Immature natural killer cell (primary cell): ENCODE data around the gene SCAMP2. TPM values are rescaled to one million over a fixed set of nuclear protein-coding genes. Genes with fewer than 3 reads are reported as not detected.
A peak's percentile ranks its signal among the peaks of the same experiment; 100 is the strongest.
"Not testable (repeated sequence)": the region's sequence is repeated elsewhere in the genome, so short reads cannot be mapped to it uniquely, and the experiment has no call there.

ENCODE experiments used
- DNase-seq, 3 donors: peaks; one replicate each; pipeline ENCODE4 v3.0.0; 2022; ENCODE audit warnings: mixed read lengths in 1 of 3
- H3K27ac Mint-ChIP-seq, 6 donors: one replicate each; pipeline ENCODE4 v1.8.0; 2020; ENCODE audit warnings: mixed read lengths in 6 of 6, mild to moderate bottlenecking in 5 of 6, inconsistent platforms in 4 of 6, moderate library complexity in 3 of 6
- H3K27me3 Mint-ChIP-seq, 3 donors: one replicate each; pipeline ENCODE4 v1.8.0; 2020 to 2021; ENCODE audit warnings: low read depth in 3 of 3, mild to moderate bottlenecking in 3 of 3, mixed read lengths in 3 of 3, moderate library complexity in 3 of 3, inconsistent platforms in 1 of 3
- H3K36me3 Mint-ChIP-seq, 3 donors: one replicate each; pipeline ENCODE4 v1.8.0; 2020; ENCODE audit warnings: mixed read lengths in 3 of 3, inconsistent platforms in 2 of 3, mild to moderate bottlenecking in 2 of 3
- H3K4me1 Mint-ChIP-seq, 2 donors: one replicate each; pipeline ENCODE4 v1.8.0; 2020; ENCODE audit warnings: inconsistent platforms in 2 of 2, mild to moderate bottlenecking in 2 of 2, mixed read lengths in 2 of 2, moderate library complexity in 1 of 2
- H3K4me3 Mint-ChIP-seq, 5 donors: one replicate each; pipeline ENCODE4 v1.8.0; 2020; ENCODE audit warnings: mild to moderate bottlenecking in 5 of 5, mixed read lengths in 5 of 5, inconsistent platforms in 3 of 5, moderate library complexity in 3 of 5
- H3K9me3 Mint-ChIP-seq, 6 donors: one replicate each; pipeline ENCODE4 v1.8.0; 2020; ENCODE audit warnings: mild to moderate bottlenecking in 6 of 6, mixed read lengths in 6 of 6, inconsistent platforms in 4 of 6, moderate library complexity in 3 of 6
- polyA plus RNA-seq, 3 donors: library from polyadenylated mRNA; unstranded; fragments of 300-500 nt; fragmentation: Illumina TruSeq; gene quantifications; one replicate each; pipeline ENCODE4 v1.2.3, GENCODE V29; 2021

Gene SCAMP2, protein sequence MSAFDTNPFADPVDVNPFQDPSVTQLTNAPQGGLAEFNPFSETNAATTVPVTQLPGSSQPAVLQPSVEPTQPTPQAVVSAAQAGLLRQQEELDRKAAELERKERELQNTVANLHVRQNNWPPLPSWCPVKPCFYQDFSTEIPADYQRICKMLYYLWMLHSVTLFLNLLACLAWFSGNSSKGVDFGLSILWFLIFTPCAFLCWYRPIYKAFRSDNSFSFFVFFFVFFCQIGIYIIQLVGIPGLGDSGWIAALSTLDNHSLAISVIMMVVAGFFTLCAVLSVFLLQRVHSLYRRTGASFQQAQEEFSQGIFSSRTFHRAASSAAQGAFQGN
- 100 to 1,000 TPM; 115 to 181 (median 141) TPM for polyA plus RNA-seq

DNA sequence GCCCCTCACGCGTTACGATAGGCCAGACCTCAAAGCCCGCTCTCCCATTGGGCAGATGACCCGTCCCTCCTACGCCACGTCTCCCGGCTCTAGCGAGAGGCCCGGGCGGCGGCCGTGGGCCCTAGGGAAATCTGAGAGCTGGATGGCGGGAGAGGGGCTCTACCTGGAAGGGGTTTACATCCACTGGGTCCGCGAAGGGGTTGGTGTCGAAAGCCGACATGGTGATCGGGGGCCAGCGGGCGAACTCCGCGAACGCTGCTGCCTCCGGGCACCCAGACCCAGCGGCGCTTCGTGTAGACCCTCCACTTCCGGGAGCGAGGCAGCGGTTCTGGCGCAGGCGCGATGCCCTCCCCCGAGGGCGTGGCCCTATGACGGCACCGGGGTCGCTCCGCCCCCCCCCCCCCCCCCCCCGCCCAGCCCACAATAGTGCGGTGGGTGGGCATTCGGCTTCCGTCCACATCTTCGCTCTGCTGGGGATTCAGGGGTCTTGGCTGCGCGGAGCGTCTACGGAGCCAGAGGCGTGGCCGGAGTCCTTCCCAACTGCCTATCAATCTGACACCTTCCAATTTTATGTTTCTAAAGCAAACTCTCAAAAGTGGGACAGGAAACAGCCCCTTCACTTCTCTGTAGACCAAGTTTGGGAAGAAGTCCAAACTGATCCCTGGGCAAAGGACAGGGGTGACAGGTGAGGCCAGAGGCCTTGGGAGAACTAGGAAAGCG is at the start of gene SCAMP2:
Gene SCAMP2 (minus strand): TSS at position 330 of the 720 bp plus-strand sequence. CDS start 110 bp downstream, at position 220.
- Mint-ChIP-seq H3K9me3 (no peaks in the 10 kb centered on the region), H3K36me3 (peaks cover 0 to 5% (median 4%) of the 10 kb centered on the region in 3 donors), H3K27ac (peak within 1 kb of the TSS; percentile 94 to 98 (median 96)), H3K4me1 (peaks cover 48 to 54% of the 10 kb centered on the region in 2 donors), H3K27me3 (peaks cover 1 to 12% (median 9%) of the 10 kb centered on the region in 3 donors), H3K4me3 (peak within 1 kb of the TSS; percentile 93 to 100 (median 99))
- peak; percentile 94 to 95 (median 95) for DNase-seq

DNA sequence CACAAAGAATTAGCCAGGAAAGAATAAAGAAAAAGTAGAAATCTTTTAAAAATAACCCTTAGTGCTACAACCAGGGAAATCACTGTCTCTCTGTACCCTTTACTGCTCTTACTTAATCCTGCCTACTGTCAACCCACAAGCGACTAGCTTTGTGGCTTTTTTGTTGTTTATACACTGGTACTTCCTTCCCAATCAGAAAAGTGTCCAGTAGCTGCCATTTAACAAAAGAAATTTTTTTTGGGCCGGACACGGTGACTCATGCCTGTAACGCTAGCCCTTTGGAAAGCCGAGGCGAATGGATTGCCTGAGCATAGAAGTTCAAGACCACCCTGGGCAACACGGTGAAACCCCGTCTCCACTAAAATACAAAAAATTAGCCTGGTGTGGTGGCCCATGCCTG is 47.3 kb upstream of the SCAMP2 start:
- no peak for DNase-seq
- peaks cover 0 to under 1% (median 0%) of the 10 kb centered on the region in 3 donors for H3K27me3 Mint-ChIP-seq
- no peaks in the 10 kb centered on the region for H3K9me3 Mint-ChIP-seq
- no peak overlapping the region for H3K4me3 Mint-ChIP-seq
- H3K4me1 Mint-ChIP-seq = peaks cover 11 to 12% of the 10 kb centered on the region in 2 donors
- H3K36me3 Mint-ChIP-seq = peaks cover 6 to 39% (median 23%) of the 10 kb centered on the region in 3 donors
- H3K27ac Mint-ChIP-seq = peak overlapping the region in 1 of 6 donors; percentile 34

DNA sequence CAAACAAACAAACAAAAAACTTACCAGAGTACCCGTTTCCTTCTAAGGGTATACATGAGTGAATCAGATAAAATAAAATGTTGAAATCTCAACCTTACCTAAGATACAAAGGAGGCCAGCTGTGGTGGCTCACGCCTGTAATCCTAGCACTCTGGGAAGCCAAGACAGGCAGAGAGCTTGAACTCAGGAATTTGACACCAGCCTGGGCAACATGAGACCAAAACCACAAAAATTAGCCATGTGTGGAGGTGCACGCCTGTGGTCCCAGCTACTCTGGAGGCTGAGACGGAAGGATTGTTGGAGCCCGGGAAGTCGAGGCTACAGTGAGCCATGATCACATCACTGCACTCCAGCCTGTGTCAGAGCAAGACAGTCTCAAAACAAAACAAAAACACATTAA is 44.5 kb upstream of the SCAMP2 start:
- Mint-ChIP-seq H3K4me3 (no peak overlapping the region), H3K9me3 (no peaks in the 10 kb centered on the region), H3K4me1 (peaks cover 11 to 12% of the 10 kb centered on the region in 2 donors), H3K27ac (no peak overlapping the region), H3K27me3 (peaks cover 0 to 2% (median 0%) of the 10 kb centered on the region in 3 donors), H3K36me3 (peaks cover 6 to 33% (median 26%) of the 10 kb centered on the region in 3 donors)
- no peak for DNase-seq

DNA sequence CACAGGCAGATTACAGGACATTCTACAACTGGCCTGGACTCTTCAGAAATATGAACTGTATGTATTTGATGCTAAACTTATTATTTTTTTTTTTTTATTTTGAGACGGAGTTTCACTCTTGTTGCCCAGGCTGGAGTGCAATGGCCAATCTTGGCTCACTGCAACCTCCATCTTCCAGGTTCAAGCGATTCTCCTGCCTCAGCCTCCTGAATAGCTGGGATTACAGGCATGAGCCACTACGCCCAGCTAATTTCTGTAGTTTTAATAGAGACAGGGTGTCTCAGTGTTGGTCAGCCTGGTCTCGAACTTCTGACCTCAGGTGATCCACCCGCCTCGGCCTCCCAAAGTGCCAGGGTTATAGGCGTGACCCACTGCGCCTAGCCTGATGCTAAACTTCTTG is 40.6 kb upstream of the SCAMP2 start:
- H3K36me3 Mint-ChIP-seq = peaks cover 3 to 16% (median 11%) of the 10 kb centered on the region in 3 donors
- not testable (repeated sequence) for H3K27me3 Mint-ChIP-seq, H3K9me3 Mint-ChIP-seq, DNase-seq, H3K4me1 Mint-ChIP-seq, H3K4me3 Mint-ChIP-seq, H3K27ac Mint-ChIP-seq

DNA sequence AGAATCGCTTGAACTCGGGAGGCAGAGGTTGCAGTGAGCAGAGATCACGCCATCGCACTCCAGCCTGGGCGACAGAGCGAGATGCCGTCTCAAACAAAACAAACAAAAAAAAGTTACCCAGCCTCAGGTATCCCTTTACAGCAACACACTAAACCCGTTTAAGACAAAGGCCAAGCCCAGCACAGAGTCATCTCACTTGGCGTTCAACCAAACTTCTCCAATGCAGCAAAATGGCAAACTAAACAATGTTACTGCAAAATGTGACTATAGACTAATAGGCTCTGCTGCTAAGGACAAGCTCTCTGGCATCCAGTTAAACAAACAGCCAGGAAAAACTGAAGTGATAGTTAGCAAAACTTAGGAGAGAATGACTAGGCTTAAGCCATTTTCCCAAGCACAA is 39.9 kb upstream of the SCAMP2 start:
- H3K9me3 Mint-ChIP-seq = no peaks in the 10 kb centered on the region
- DNase-seq = no peak
- H3K4me3 Mint-ChIP-seq = no peak overlapping the region
- no peak overlapping the region for H3K27ac Mint-ChIP-seq
- H3K4me1 Mint-ChIP-seq = no peaks in the 10 kb centered on the region
- H3K27me3 Mint-ChIP-seq = peaks cover 0 to 2% (median 2%) of the 10 kb centered on the region in 3 donors
- H3K36me3 Mint-ChIP-seq = peaks cover 0 to 11% (median 6%) of the 10 kb centered on the region in 3 donors

DNA sequence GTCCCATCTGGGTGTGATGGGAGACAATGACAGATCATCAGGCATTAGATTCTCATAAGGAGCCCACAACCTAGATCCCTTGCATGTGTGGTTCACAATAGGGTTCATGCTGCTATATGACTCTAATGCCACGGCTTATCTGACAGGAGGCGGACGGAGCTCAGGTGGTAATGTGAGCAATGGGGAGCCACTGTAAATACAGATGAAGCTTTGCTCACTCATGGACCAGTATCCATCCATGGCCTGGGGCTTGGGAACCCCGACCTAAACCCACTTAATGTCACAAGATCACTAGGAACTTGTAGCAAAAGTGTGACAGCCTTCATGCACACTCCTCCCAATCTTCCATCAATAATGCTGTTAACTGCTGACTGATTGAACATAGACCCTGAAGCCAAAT is 35.5 kb upstream of the SCAMP2 start:
- Mint-ChIP-seq H3K4me3 (peak overlapping the region in 1 of 5 donors; percentile 18), H3K27me3 (peaks cover 0 to 6% (median 0%) of the 10 kb centered on the region in 3 donors), H3K4me1 (peaks cover 29 to 38% of the 10 kb centered on the region in 2 donors), H3K27ac (peak overlapping the region in 1 of 6 donors; percentile 22), H3K9me3 (no peaks in the 10 kb centered on the region), H3K36me3 (peaks cover 3 to 7% (median 4%) of the 10 kb centered on the region in 3 donors)
- no peak for DNase-seq

DNA sequence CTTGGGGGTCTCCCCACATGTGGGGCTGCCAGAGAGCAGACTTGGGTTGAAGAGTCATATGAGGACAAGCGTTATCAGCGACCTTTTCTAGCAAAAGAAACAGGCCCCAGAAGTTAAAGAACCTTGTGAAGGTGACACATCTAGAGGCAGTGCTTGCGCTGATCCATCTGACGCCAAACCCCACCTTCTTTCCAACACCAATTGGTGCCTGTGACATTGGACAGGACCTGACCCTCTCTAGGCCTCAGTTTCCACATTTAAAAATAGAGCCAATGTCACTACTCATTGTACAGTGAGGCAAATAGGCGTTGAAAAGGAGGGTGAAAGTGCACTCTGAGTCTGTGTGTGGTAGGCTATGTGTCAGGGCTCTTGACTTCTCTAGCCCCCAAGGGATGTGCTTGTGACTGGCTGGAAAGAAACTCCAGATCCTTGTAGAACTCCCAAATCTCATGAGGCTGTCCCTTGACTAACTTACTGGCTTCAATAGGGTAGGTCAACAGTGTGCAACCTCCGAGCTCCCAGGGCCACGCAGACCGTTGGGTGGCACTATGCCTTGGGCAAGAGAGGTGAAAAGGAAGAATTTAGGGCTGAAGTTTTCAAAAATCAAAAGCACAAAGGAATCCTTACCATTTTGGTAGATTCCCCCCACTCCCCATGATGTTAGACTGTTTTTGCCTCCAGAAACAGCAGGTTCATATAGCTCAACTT is 34.2 kb upstream of the SCAMP2 start:
- Mint-ChIP-seq H3K27me3 (peaks cover 0 to 6% (median 0%) of the 10 kb centered on the region in 3 donors), H3K9me3 (no peaks in the 10 kb centered on the region), H3K4me1 (peaks cover 29 to 40% of the 10 kb centered on the region in 2 donors), H3K36me3 (peaks cover 4 to 7% (median 7%) of the 10 kb centered on the region in 3 donors), H3K27ac (peak overlapping the region; percentile 87 to 99 (median 98)), H3K4me3 (peak overlapping the region; percentile 93 to 100 (median 96))
- no peak for DNase-seq

DNA sequence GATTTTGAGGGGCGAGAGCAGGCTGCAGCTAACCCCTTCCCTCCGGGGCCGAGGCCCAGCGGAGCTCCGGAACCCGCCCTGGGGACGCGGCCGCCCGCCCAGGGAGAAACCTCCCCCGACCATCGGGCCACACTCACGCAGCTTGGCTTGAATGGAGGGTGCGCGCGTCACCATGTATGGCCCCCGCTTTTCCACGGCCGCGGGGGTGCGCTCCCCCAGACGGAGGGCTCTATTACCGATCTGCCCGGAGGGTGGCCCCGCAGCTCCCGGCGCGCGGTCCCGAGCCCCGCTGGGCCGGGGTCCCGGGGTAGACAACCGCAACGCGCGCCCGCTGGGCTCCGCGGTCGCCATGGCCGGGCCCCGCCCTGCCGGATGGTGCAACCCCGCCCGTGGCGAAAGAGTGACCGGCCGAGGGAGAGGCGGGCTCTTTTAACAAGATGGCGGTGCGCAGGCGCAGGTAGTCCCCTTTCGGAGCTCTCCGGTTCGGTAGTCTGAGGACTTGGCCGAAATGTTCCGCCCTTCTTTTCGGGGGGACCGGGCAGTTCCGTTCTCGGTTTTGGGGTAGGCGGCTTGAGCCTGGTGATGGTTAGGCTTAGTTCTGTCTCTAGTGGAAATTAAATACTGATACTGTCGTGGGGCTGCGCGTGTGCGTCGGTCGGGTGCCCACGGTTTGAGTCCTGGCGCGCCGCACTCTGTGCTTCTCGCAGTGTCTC is 33.4 kb upstream of the SCAMP2 start, which contains the start of gene FAM219B:
Gene FAM219B (minus strand): TSS at position 402 of the 713 bp plus-strand sequence. CDS start 51 bp downstream, at position 351.
- Mint-ChIP-seq H3K27ac (peak within 1 kb of the TSS; percentile 87 to 99 (median 98)), H3K27me3 (peaks cover 0 to 5% (median 0%) of the 10 kb centered on the region in 3 donors), H3K4me1 (peaks cover 30 to 47% of the 10 kb centered on the region in 2 donors), H3K9me3 (no peaks in the 10 kb centered on the region), H3K36me3 (peaks cover 4 to 11% (median 8%) of the 10 kb centered on the region in 3 donors), H3K4me3 (peak within 1 kb of the TSS; percentile 93 to 100 (median 96))
- peak; percentile 80 to 82 (median 82) for DNase-seq

DNA sequence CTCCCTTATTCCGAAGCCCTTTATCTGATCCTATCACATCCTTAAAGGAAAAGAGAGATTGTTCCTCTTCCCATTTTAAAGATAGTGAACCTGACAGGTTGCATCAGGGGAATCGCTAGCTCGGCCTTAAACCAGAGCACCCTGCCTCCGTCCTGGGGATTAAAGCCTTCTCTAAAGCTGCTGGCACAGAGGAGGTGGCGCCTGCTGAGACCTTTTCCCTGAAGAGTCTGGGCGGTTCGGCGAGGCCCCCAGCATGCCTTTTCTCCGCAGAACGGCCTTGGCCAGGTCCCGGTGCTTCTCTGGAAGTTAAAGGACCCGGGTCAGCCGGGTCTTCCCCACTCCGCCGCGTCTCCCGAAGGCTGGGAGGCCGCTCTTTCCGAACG is 32.9 kb upstream of the SCAMP2 start:
- H3K4me3 Mint-ChIP-seq = peak overlapping the region; percentile 93 to 100 (median 96)
- H3K27me3 Mint-ChIP-seq = peaks cover 0 to 4% (median 0%) of the 10 kb centered on the region in 3 donors
- H3K4me1 Mint-ChIP-seq = peaks cover 31 to 51% of the 10 kb centered on the region in 2 donors
- peak overlapping the region; percentile 45 to 88 (median 84) for H3K27ac Mint-ChIP-seq
- peaks cover 4 to 11% (median 8%) of the 10 kb centered on the region in 3 donors for H3K36me3 Mint-ChIP-seq
- H3K9me3 Mint-ChIP-seq = no peaks in the 10 kb centered on the region
- no peak for DNase-seq

DNA sequence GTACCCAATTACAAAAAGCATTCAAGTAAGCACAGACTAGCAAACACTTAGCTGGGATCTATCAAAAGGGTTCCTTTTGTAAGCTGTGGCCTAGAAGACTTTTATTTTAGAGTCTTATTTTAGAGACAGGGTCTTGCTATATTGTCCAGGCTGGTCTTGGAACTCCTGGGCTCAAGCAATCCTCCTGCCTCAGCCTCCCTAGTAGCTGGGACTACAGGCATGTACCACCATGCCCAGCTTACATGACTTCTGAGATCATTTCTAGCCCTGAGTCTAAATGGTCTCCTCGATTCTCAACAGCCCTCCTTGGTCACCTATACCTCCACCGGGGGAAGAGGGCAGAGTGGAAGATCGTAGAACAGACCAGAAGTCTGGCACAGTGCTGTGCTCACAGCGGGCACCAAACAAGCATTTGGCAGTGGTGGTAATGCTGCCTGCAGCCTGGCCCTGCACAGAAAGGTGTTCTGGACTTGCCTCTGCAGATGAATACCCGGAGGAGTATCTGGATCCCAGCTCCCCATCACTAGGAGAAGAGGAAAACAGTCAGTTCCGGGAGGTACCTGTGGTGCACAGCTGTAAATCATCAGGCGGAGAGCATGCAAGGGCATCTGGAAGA is 31.1 kb upstream of the SCAMP2 start:
- no peak for DNase-seq
- Mint-ChIP-seq H3K27me3 (peaks cover 0 to 4% (median 0%) of the 10 kb centered on the region in 3 donors), H3K27ac (peak overlapping the region in 3 of 6 donors; percentile 3 to 78 (median 71)), H3K4me3 (peak overlapping the region in 4 of 5 donors; percentile 16 to 99 (median 78)), H3K36me3 (peaks cover 8 to 18% (median 9%) of the 10 kb centered on the region in 3 donors), H3K9me3 (no peaks in the 10 kb centered on the region), H3K4me1 (peaks cover 31 to 51% of the 10 kb centered on the region in 2 donors)

DNA sequence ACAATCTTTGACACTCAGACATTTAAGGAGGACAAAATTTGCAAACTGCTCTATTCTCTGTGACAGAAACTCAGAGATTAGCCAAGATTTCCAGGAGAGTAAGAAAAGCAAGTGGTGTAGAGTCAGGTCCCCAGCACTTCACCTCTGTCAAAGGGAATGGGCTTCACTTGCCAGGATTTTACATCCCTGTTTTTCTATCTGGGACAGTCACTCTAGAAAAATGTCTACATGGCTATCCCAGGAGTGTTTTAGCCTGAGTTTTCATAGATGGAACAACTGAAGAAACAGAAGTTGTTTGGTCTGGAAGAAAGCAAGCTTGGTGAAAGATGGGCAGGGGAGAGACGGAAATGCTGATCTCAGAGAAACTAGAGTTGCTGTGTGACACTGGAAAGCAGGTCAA is 30.5 kb upstream of the SCAMP2 start:
- Mint-ChIP-seq H3K4me1 (peaks cover 31 to 51% of the 10 kb centered on the region in 2 donors), H3K9me3 (no peaks in the 10 kb centered on the region), H3K27ac (peak overlapping the region in 3 of 6 donors; percentile 3 to 34 (median 27)), H3K4me3 (peak overlapping the region in 3 of 5 donors; percentile 12 to 36 (median 26)), H3K36me3 (peaks cover 8 to 14% (median 9%) of the 10 kb centered on the region in 3 donors), H3K27me3 (peaks cover 0 to 4% (median 0%) of the 10 kb centered on the region in 3 donors)
- DNase-seq = no peak

DNA sequence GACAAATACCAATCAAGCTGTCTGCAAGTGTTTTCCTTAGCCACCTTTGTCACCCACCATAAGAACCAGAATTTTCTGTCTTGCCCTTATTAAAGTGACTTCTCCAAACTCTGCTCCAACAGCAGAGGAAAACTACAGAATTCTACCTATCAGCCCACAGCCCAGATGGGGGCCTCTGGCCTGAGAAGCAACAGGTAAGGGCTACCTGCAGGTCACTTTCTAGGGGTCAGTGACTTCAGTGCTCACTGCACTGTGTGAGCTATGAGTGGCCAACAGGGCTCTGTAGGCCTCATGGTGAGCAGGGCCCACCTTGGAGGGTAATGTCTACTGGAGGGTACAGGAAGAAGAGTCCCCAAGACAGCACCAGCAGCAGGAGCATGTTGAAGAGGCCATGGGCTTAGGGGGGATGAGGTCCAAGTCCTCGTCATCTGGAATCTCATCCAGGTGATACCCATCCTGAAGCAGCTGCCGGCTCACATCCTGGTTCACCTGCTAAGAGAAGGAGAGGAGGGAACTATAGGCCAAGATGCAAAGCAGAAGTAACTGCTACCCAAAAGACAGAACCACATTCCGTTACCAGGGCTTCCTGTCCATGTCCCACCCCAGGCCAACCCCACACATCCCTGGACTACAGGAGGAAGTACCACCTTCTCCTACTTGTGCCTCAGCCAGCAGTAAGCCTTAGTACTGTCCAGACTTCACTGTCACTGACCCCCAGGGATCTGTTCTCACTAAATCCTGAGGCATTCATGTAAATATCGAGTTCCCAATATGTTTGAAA is 29.3 kb upstream of the SCAMP2 start:
- peaks cover 0 to 4% (median 0%) of the 10 kb centered on the region in 3 donors for H3K27me3 Mint-ChIP-seq
- H3K4me3 Mint-ChIP-seq = no peak overlapping the region
- H3K27ac Mint-ChIP-seq = peak overlapping the region in 5 of 6 donors; percentile 6 to 70 (median 39)
- peaks cover 8 to 14% (median 9%) of the 10 kb centered on the region in 3 donors for H3K36me3 Mint-ChIP-seq
- H3K4me1 Mint-ChIP-seq = peaks cover 26 to 48% of the 10 kb centered on the region in 2 donors
- H3K9me3 Mint-ChIP-seq = no peaks in the 10 kb centered on the region
- DNase-seq = no peak
